NOMO-1 treated with DMSO at 0.1 percent for 48 hours (cell line): Measurements from ENCODE around the gene LINC01488.

Experiments
- DNase-seq: peaks from one replicate; lab custom pipeline; 2025; ENCODE audit not compliant: unreplicated experiment; lab: John Stamatoyannopoulos, UW

The LINC01488 gene

GRCh38 chr11:69444381-69445130, 36.9 kb upstream of the LINC01488 start:
- peak; percentile 84 for DNase-seq

GRCh38 chr11:69445131-69445470, 36.4 kb upstream of the LINC01488 start:
- DNase-seq: peak; percentile 58

DNA sequence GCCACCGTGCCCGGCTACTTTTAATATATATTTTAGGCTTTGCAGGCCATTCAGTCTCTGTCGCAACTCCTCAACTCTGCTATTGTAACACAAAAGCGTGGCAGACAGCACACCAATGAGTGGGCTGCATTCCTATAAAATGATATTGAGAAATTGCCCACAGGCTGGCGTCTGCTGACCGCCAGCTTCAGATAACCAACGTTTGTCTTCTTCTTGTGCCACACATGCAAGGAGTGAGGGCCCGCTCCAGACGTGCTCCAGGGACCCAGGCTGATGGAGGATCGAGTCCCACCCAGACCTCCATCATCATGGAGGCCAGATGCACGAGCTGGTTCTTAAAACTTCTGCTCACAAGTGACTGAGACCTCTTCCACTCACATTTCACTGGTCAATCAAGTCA, 35.4 kb upstream of the LINC01488 start:
- DNase-seq: peak; percentile 17

DNA sequence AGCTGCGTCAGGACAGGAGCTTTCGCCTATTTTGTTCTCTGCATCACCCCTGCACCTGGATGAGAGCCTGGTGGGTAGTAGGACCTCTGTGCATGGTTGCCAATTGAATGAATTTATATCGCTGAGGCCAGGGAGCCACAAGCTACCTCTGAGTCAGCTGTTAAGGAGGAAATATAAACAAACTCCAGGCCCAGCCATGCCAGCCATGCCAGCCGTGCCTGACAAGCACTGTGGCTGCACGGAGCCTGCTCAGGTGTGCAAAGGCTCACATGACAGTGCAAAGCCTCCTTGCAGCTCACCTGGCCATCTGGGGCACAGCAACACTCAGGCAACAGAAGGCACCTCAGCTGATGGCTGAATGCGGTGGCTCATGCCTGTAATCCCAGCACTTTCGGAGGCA, 33.7 kb upstream of the LINC01488 start:
- no peak for DNase-seq

DNA sequence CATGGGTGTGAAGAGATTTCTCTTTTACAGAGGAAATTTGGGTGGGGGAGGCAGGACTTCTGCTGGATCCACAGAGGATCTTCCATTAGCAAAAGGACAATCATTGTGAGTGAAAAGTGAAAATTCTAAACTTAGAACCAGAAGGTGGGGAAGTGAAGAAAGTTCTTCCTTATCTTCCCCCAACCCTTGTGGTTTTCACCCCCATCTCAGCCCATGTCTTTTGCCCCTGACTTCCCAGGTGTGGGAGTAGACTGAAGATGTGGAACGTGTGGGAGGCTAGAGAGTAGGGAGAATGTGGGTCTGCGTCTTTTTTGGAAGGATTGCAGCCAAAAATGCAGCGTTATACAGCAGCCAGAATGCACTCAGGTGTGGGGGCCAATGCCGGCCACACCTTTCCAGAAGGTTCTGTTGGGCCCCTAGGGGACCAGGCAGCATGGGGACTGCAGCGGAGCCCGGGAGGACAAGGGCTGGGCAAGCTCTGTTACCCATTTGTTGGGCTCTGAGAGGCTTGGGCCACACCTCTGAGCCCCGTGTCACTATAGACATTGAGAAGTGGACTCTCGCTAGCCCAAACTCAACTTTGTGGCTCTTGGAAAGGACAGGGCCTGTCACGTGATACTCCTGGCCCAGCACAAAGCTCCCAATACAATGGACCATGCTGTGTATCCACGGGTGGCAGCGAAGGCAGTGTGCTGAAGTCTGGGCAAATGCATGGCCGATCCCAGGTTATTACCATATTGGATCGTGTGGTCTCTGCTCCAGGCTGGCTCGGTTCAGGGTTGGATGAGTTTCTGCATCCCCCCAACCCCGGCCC, 32.8 kb upstream of the LINC01488 start:
- DNase-seq: no peak

- DNase-seq: peak; percentile 41
Measured at GRCh38 chr11:69449320-69450063, 32.0 kb upstream of the LINC01488 start.

GRCh38 chr11:69450064-69450856, 31.2 kb upstream of the LINC01488 start:
- DNase-seq: no peak

GRCh38 chr11:69450857-69451220, 30.6 kb upstream of the LINC01488 start:
- DNase-seq: no peak

GRCh38 chr11:69451289-69451688, 30.2 kb upstream of the LINC01488 start:
- no peak for DNase-seq

GRCh38 chr11:69452206-69452987, 29.1 kb upstream of the LINC01488 start:
- DNase-seq: no peak

- DNase-seq: no peak
Measured at GRCh38 chr11:69453151-69453550, 28.3 kb upstream of the LINC01488 start.

DNA sequence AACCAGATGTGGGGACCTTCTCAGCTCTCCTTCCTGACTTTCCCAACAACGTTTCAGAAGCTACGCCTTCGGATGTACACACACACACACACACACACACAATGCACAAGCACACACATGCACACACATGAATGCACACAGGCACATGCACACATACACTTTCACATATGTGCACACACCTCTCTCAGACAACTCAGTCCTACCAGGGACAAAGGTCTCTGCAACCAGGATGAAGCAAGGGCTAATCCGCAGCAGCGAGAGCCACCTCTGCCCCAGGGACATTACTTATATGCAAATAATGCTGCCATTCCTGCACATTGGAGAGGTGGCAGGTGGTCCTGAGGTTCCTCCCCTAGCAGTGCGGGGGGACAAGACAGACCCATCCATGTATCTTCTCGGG, 27.4 kb upstream of the LINC01488 start:
- no peak for DNase-seq

- no peak for DNase-seq
Measured at GRCh38 chr11:69455969-69456368, 25.5 kb upstream of the LINC01488 start.

- no peak for DNase-seq
Measured at GRCh38 chr11:69456712-69457111, 24.8 kb upstream of the LINC01488 start.

DNA sequence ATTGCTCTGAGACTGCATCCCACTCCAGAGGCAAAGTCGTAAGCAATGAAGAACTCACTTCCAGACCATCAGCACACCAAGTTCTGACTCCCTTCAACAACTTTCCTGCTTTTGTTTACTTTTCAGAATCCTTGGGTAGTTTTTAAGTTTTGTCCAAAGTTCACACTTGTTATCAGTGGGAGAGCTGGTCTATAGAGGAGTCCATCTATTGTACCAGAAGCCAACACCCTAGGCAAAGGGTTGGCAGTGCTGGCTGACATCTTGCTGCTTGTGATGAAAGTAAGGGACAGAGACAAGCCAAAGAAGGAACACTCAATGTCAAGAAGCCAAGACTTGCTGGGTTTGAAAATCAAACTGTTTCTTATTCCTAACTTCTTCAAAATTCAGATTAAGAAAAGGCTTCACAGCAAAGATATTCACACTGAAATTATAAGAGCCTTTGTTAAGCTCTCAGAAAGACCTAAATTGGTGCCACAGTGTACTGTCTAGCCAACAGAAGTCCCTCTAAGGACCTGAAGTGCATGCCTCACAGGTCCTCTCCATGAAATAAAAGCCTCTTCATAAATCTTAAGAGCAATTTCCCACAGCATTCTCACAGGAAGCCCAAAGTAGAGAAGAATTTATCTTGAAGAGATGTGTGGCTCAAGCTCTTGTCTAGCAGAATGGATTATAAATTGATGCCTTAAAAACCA, 21.5 kb upstream of the LINC01488 start:
- DNase-seq: no peak

GRCh38 chr11:69460540-69461257, 20.8 kb upstream of the LINC01488 start:
- no peak for DNase-seq

GRCh38 chr11:69461272-69461962, 20.0 kb upstream of the LINC01488 start:
- no peak for DNase-seq
